ENCODE data around the gene SPINK1. TPM values are rescaled to one million over a fixed set of nuclear protein-coding genes. Genes with fewer than 3 reads are reported as not detected.

The SPINK1 gene
- total RNA-seq, 1 donor from 2014 or later = 1.2 TPM

DNA sequence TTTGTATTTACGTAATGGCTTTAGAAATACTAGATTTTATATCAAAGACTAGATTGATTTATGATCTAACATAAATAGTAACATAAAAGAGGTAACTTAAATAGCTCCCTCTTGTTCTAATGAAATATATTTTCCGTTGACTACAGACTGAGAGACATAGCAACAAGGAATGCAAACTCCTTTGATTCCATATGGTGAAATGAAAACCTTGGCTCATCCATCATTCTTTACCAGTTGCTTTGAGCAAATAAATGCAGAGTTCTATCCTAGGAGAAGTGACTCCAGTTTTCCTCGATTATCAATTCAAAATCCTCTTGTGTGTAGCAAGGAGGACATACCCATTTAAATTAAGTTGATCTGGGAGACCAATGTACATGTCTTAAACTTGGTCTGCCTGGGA lies 31.0 kb downstream of the SPINK1 start:
- Histone ChIP-seq H3K9me3 (replicated peaks) (no peaks in the 10 kb centered on the region), H3K4me1 (no peaks in the 10 kb centered on the region), H3K4me3 (no peak overlapping the region), H3K27me3 (ENCODE audit: low read depth) (peaks cover 31% of the 10 kb centered on the region), H3K27ac (replicated peaks) (no peak overlapping the region), H3K36me3 (no peaks in the 10 kb centered on the region)
- DNase-seq = no peak
- intact Hi-C loops (cut with micrococcal nuclease) = no loop called here
- TF ChIP-seq CTCF (IDR thresholded peaks at IDR 0.05; ENCODE audit: borderline replicate concordance) = no peak

DNA sequence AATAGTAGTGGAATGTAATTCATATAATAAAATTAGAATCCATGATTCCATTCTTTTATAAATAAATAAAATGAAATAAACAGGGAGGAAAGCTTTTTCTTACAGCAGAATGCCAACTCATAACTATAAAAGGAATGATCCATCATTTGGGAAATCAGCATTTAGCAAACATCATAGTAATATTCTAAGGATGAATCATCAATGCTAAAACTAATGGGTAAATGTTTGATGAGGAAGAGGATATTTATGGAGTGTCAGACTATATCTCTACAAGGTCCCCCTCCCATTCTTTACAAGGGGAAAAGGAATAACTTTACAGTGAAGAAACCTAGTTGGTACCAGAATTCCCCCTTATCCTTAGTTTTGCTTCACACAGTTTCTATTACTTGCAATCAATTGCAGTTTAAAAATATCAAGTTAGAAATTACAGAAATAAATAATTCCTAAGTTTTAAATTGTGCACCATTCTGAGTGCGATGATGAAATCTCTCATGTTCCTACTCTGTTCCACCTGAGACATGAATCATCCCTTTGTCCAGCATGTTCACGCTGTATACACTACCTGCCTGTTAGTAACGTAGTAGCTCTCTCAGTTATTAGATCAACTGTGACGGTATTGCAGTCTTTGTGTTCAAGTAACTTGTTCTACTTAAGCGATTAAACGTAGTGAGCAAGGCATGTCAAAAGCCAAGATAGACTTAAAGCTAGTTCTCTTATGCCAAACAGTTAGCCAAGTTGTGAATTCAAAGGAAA lies 34.7 kb downstream of the SPINK1 start:
- no peaks in the 10 kb centered on the region for H3K36me3 ChIP-seq
- no peak for DNase-seq
- H3K4me3 ChIP-seq = no peak overlapping the region
- H3K9me3 ChIP-seq (replicated peaks) = no peaks in the 10 kb centered on the region
- no peak overlapping the region for H3K27ac ChIP-seq (replicated peaks)
- H3K4me1 ChIP-seq = no peaks in the 10 kb centered on the region
- TF ChIP-seq CTCF (IDR thresholded peaks at IDR 0.05; ENCODE audit: borderline replicate concordance) = no peak
- intact Hi-C loops (cut with micrococcal nuclease) = no loop called here
- peaks cover 28% of the 10 kb centered on the region for H3K27me3 ChIP-seq (ENCODE audit: low read depth)

DNA sequence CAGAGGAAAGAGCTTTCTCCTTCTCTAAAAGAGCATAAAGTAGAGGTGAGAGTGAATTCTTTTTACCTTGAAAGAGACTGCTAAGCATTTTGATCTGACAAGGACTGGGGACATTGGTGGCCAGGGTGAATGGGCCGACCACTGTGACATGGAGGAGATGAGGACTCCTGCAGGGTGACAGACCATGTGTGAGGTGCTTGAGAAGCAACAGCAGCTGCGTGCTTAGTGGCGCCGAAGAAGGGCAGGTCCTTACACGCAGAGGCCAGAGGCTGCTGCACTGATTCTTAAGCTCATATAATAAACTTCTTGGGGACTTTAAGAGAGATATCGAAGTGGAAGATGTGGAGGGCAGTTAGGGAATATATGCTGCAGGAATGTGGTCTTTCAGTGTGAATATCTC lies 40.3 kb downstream of the SPINK1 start:
- Histone ChIP-seq H3K36me3 (no peaks in the 10 kb centered on the region), H3K4me3 (no peak overlapping the region), H3K27me3 (ENCODE audit: low read depth) (peaks cover 7% of the 10 kb centered on the region), H3K9me3 (replicated peaks) (no peaks in the 10 kb centered on the region), H3K27ac (replicated peaks) (no peak overlapping the region), H3K4me1 (no peaks in the 10 kb centered on the region)
- intact Hi-C loops (cut with micrococcal nuclease) = no loop called here
- DNase-seq = no peak
- TF ChIP-seq CTCF (IDR thresholded peaks at IDR 0.05; ENCODE audit: borderline replicate concordance) = no peak

DNA sequence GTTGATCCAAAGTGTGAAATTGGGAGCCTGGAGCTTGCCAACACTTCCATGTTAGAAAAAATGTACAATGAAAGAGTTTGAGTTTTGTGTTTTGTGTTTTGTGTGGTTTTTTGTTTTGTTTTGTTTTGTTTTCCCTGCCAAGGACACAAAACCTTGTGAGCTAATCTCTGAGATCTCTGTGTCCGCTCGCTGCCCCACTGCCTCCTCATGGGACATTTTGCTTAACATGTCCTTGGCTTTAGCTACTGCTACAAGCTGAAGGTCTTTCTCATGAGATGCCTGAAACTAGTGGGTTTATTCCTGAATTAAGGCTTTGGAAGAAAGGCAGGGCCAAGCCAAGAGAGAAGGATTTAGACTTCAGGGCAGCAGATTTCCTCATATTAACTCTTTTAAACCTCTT lies 41.7 kb downstream of the SPINK1 start:
- Histone ChIP-seq H3K9me3 (replicated peaks) (no peaks in the 10 kb centered on the region), H3K27ac (replicated peaks) (no peak overlapping the region), H3K4me3 (no peak overlapping the region), H3K27me3 (ENCODE audit: low read depth) (peaks cover 19% of the 10 kb centered on the region), H3K36me3 (no peaks in the 10 kb centered on the region), H3K4me1 (no peaks in the 10 kb centered on the region)
- DNase-seq = no peak
- no peak for TF ChIP-seq CTCF (IDR thresholded peaks at IDR 0.05; ENCODE audit: borderline replicate concordance)
- intact Hi-C loops (cut with micrococcal nuclease) = no loop called here

- H3K4me3 ChIP-seq = no peak overlapping the region
- H3K36me3 ChIP-seq = no peaks in the 10 kb centered on the region
- TF ChIP-seq CTCF (IDR thresholded peaks at IDR 0.05; ENCODE audit: borderline replicate concordance) = no peak
- no peaks in the 10 kb centered on the region for H3K4me1 ChIP-seq
- DNase-seq = no peak
- H3K9me3 ChIP-seq (replicated peaks) = no peaks in the 10 kb centered on the region
- intact Hi-C loops (cut with micrococcal nuclease) = no loop called here
- H3K27ac ChIP-seq (replicated peaks) = no peak overlapping the region
- peaks cover 31% of the 10 kb centered on the region for H3K27me3 ChIP-seq (ENCODE audit: low read depth)
Observed at GRCh38 chr5:147788023-147788422, 43.4 kb downstream of the SPINK1 start.
